OCI-LY3 (cell line): ENCODE measurements around the gene SSC5D.

Experiments
- CTCF ChIP-seq: fragments of 200-600, 300-600 bp; sonication (generic); IDR thresholded peaks from 2 replicates; pipeline ENCODE4 v1.5.1; 2014; ENCODE audit warnings: antibody characterized with exemption, low read length, low read depth
- EZH2phosphoT487 ChIP-seq: fragments of 200-600 bp; shearing (Covaris generic); IDR thresholded peaks from 2 replicates; pipeline ENCODE4 v1.6.1; 2018; ENCODE audit warnings: antibody characterized with exemption, mixed run types, low read depth

DNA sequence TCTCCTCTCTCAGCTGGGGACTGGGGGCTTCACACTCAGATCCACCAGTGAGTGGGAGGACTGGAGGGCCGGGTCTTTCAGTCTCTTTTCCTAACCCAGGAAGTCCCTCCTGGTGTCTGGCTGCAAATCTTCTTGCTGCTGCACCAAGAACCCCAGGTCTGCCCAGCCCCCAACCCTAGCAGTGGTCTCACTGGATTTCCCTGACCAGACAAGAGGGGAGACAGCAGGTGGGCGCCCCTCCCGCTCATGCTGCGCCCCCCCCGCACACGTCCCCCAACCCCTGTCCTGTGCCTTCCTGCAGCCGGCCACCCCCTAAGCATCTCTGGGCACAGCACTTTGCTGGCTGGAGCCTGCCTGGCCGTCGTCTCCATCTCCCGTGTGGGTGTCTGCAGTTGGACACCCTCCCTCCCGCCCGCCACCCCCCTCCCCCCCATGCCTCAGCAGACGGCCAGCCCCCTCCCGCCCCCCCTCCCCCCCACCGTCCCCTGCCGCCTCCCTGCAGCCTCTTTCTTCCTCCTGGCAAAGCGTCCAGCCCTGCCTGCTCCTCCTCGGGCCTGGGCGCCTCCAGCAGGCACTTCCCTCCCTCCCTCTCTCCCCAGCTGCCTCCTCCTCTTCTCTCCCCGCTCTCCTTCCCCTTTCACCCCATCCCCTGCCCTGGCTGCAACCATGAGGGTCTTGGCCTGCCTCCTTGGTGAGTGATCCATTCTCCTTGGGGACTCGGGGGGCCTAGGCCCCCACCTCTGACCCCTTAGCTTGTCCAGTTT lies at the start of gene SSC5D:
- TF ChIP-seq CTCF = no peak
- TF ChIP-seq EZH2phosphoT487 = no peak
